HCT116 (cell line): ENCODE data around the gene NCAPG. TPM values are rescaled to one million over a fixed set of nuclear protein-coding genes. Genes with fewer than 3 reads are reported as not detected.

Experiments used
- ATAC-seq: fragments of 200-7000 bp; cut with Tn5 transposase; 2 replicates; pipeline ENCODE4 v1.9.1; 2020; ENCODE audit warnings: mild to moderate bottlenecking, moderate library complexity
- BruUV-seq: library from RNA; stranded (reverse); fragments of 400-500 nt; replicated peaks from 2 replicates; lab custom pipeline; 2021; lab: Mats Ljungman, UMichigan
- CTCF ChIA-PET: fragments of 300-600 bp; sonication (Branson Sonifier 250); formaldehyde crosslinking; loops from one replicate; lab custom pipeline; 2021; ENCODE audit warnings: antibody characterized with exemption; lab: Charles Lee
- POLR2A ChIA-PET: fragments of 300-600, 350-600 bp; sonication (Branson Sonifier 250); formaldehyde crosslinking; loops from one replicate; lab custom pipeline; 2021; ENCODE audit warnings: antibody characterized with exemption; lab: Charles Lee
- RAD21 ChIA-PET, 2 experiments: fragments of 300-600 bp; sonication (Branson Sonifier 250); formaldehyde crosslinking; loops; one replicate each; lab custom pipeline; 2023; ENCODE audit warnings: low total read pairs in 2 of 2; ENCODE audit not compliant: uncharacterized antibody in 2 of 2, unreplicated experiment in 2 of 2, low non-redundant PET in 1 of 2; lab: Charles Lee
- DNase-seq: peaks from one replicate; pipeline ENCODE4 v3.0.0-alpha.2; 2010; ENCODE audit warnings: low read depth, low spot score
- H2AFZ ChIP-seq: fragments of 200-600 bp; shearing (Covaris generic), sonication (generic); 2 replicates; pipeline ENCODE4 v1.6.1; 2017; ENCODE audit warnings: low read depth, mixed run types, mixed read lengths, antibody characterized with exemption, low read length; ENCODE audit not compliant: poor library complexity, severe bottlenecking
- H3K27ac ChIP-seq: 2 replicates; pipeline ENCODE4 v1.5.1; 2012; ENCODE audit warnings: low read depth, low read length
- H3K27me3 ChIP-seq: fragments of 200-600 bp; sonication (generic); 2 replicates; pipeline ENCODE4 v1.6.1; 2016; ENCODE audit warnings: mixed run types, low read length, mixed read lengths; ENCODE audit not compliant: insufficient read depth
- H3K36me3 ChIP-seq, 2 experiments: fragments of 200-500 bp in 1 of 2; fragments of 200-600 bp in 1 of 2; sonication (Bioruptor generic) in 1 of 2; sonication (generic) in 1 of 2; 2 replicates each; pipeline versions ENCODE4 v1.5.1 to v1.6.1; 2014 to 2016; ENCODE audit warnings: low read length in 2 of 2, inconsistent platforms in 1 of 2, mixed read lengths in 1 of 2, mixed run types in 1 of 2; ENCODE audit not compliant: insufficient read depth in 2 of 2, control insufficient read depth in 1 of 2
- H3K4me1 ChIP-seq, 2 experiments: fragments of 200-600 bp in 1 of 2; sonication (generic) in 1 of 2; 2 replicates each; pipeline versions ENCODE4 v1.5.1 to v1.6.1; 2012 to 2017; ENCODE audit warnings: low read length in 2 of 2, inconsistent platforms in 1 of 2, mild to moderate bottlenecking in 1 of 2, mixed read lengths in 1 of 2, mixed run types in 1 of 2, moderate library complexity in 1 of 2; ENCODE audit not compliant: insufficient read depth in 2 of 2, control insufficient read depth in 1 of 2
- H3K4me2 ChIP-seq: fragments of 200-600 bp; sonication (generic); 2 replicates; pipeline ENCODE4 v1.6.1; 2017; ENCODE audit warnings: mixed run types, low read length, mixed read lengths
- H3K4me3 ChIP-seq, 2 experiments: fragments of 200-600 bp in 1 of 2; sonication (generic) in 1 of 2; replicated peaks in 1 of 2; 2 replicates each; pipeline ENCODE4 v1.5.1; 2011 to 2016; ENCODE audit warnings: low read length in 2 of 2, control low read depth in 1 of 2, low read depth in 1 of 2, mild to moderate bottlenecking in 1 of 2, mixed read lengths in 1 of 2, mixed run types in 1 of 2
- H3K79me2 ChIP-seq: fragments of 200-600 bp; sonication (generic); 2 replicates; pipeline ENCODE4 v1.6.1; 2017; ENCODE audit warnings: mild to moderate bottlenecking, mixed run types, low read length, moderate library complexity, mixed read lengths; ENCODE audit not compliant: insufficient read depth
- H3K9ac ChIP-seq: fragments of 200-600 bp; sonication (generic); 2 replicates; pipeline ENCODE4 v1.6.1; 2016; ENCODE audit warnings: low read length, mixed read lengths
- H3K9me2 ChIP-seq: fragments of 200-600 bp; sonication (generic), shearing (Covaris generic); 2 replicates; pipeline ENCODE4 v1.6.1; 2017; ENCODE audit warnings: mixed run types, mild to moderate bottlenecking, moderate library complexity; ENCODE audit not compliant: insufficient read depth
- H3K9me3 ChIP-seq, 2 experiments: fragments of 200-500 bp in 1 of 2; fragments of 200-600 bp in 1 of 2; sonication (Bioruptor generic) in 1 of 2; sonication (generic) in 1 of 2; 2 replicates each; pipeline ENCODE4 v1.6.1; 2014 to 2017; ENCODE audit warnings: low read length in 2 of 2, mixed read lengths in 2 of 2, inconsistent platforms in 1 of 2, low read depth in 1 of 2, mild to moderate bottlenecking in 1 of 2, mixed run types in 1 of 2, moderate library complexity in 1 of 2; ENCODE audit not compliant: control insufficient read depth in 1 of 2, insufficient read depth in 1 of 2
- H4K20me1 ChIP-seq: fragments of 200-600 bp; sonication (generic), shearing (Covaris generic); 2 replicates; pipeline ENCODE4 v1.6.1; 2017; ENCODE audit warnings: mixed run types, mild to moderate bottlenecking, moderate library complexity; ENCODE audit not compliant: insufficient read depth
- CEBPB ChIP-seq: IDR thresholded peaks from 2 replicates; pipeline ENCODE4 v1.6.1; 2012; ENCODE audit warnings: low read depth
- EGR1 ChIP-seq: IDR thresholded peaks from 2 replicates; pipeline ENCODE4 v1.6.1; 2012; ENCODE audit warnings: low read depth
- ELF1 ChIP-seq: IDR thresholded peaks from 2 replicates; pipeline ENCODE4 v1.6.1; 2012; ENCODE audit warnings: low read depth, borderline replicate concordance
- EZH2 ChIP-seq: fragments of 200-600 bp; sonication (generic); IDR thresholded peaks from 2 replicates; pipeline ENCODE4 v1.6.1; 2017; ENCODE audit warnings: antibody characterized with exemption, mixed run types
- EZH2phosphoT487 ChIP-seq: fragments of 200-600 bp; IDR thresholded peaks from 2 replicates; pipeline ENCODE4 v1.6.1; 2018; ENCODE audit warnings: antibody characterized with exemption, borderline replicate concordance
- JUND ChIP-seq: IDR thresholded peaks from 2 replicates; pipeline ENCODE4 v1.6.1; 2012
- POLR2A ChIP-seq: IDR thresholded peaks from 2 replicates; pipeline ENCODE4 v1.7.0; 2011; ENCODE audit warnings: borderline replicate concordance; ENCODE audit not compliant: insufficient read depth, insufficient read length; ENCODE audit errors: extremely low read depth
- RAD21 ChIP-seq: IDR thresholded peaks from 2 replicates; pipeline ENCODE4 v1.6.1; 2012; ENCODE audit warnings: low read depth, mild to moderate bottlenecking
- SP1 ChIP-seq: IDR thresholded peaks from 2 replicates; pipeline ENCODE4 v1.6.1; 2012; ENCODE audit warnings: low read depth
- TCF7L2 ChIP-seq: IDR thresholded peaks from 2 replicates; pipeline ENCODE4 v1.7.0; 2011; ENCODE audit warnings: borderline replicate concordance, inconsistent platforms; ENCODE audit not compliant: insufficient read depth, insufficient read length; ENCODE audit errors: extremely low read depth
- ZFX ChIP-seq: fragments of 450-650 bp; IDR thresholded peaks from 2 replicates; pipeline ENCODE4 v1.6.1; 2017
- intact Hi-C: fragments of 100-400 bp; cut with micrococcal nuclease; formaldehyde crosslinking; loops from 2 replicates; pipeline ENCODE4 v1.10.0; 2022
- total RNA-seq: library from RNA; stranded (reverse); gene quantifications from one replicate; pipeline ENCODE4 v1.2.1, GENCODE V29; 2021; ENCODE audit not compliant: unreplicated experiment
- TF ChIP-seq, protein P1 (sequence below): IDR thresholded peaks from 2 replicates; pipeline ENCODE4 v1.6.1; 2012
- TF ChIP-seq, protein P2 (sequence below): IDR thresholded peaks from 2 replicates; pipeline ENCODE4 v1.6.1; 2011; ENCODE audit warnings: mild to moderate bottlenecking, low read length, moderate library complexity; ENCODE audit not compliant: insufficient replicate concordance; ENCODE audit errors: extremely low read depth
- TF ChIP-seq, protein P3 (sequence below): IDR thresholded peaks from 2 replicates; pipeline ENCODE4 v1.6.1; 2012
- TF ChIP-seq, protein P4 (sequence below), 3 experiments: fragments of 200-600 bp in 1 of 3; sonication (generic) in 1 of 3; IDR thresholded peaks in 2 of 3; conservative IDR thresholded peaks in 1 of 3; 2 replicates each; pipeline ENCODE4 v1.5.1; 2012 to 2017; ENCODE audit warnings: low read depth in 2 of 3, low read length in 2 of 3, antibody characterized with exemption in 1 of 3, borderline replicate concordance in 1 of 3, control low read depth in 1 of 3, mild to moderate bottlenecking in 1 of 3, mixed read lengths in 1 of 3, mixed run types in 1 of 3, moderate library complexity in 1 of 3; ENCODE audit not compliant: insufficient read depth in 1 of 3

Gene NCAPG
- total RNA-seq, 1 experiment from 2014 or later, result 79.4 TPM

DNA sequence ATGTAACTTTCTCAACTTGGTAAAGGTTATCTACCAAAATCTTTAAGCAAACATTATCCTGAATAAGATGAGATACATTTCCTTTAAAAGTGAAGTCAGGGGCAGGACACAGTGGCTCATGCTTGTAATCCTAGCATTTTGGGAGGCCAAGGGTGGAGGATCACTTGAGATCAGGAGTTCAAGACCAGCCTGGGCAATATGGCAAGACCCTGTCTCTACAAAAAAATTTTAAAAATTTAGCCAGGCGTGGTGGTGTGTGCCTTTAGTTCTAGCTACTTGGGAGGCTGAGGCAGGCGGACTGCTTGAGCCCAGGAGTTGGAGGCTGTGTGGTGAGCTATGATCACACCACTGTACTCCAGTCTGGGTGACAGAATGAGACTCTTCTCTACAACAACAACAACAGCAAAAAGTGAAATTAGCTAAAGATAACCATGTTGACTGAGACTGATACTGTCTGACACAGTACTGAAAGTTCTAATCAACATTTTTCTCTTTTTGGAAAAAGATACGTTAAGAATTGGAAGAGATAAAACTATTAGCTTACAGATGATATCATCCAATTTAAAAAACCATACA, 5.1 kb upstream of the NCAPG start:
- Histone ChIP-seq H3K9me2 (no peaks in the 10 kb centered on the region), H3K4me1 (peaks cover 0 to 11% of the 10 kb centered on the region in 2 experiments; a peak in 2 of 4 replicates), H3K27me3 (no peaks in the 10 kb centered on the region), H2AFZ (no peak overlapping the region), H3K4me3 (no peak overlapping the region), H3K9ac (no peak overlapping the region), H4K20me1 (peaks cover 31% of the 10 kb centered on the region; the same call in 1 of the 2 replicates), H3K27ac (no peak overlapping the region), H3K9me3 (no peaks in the 10 kb centered on the region), H3K4me2 (no peak overlapping the region), H3K36me3 (peaks cover 42% of the 10 kb centered on the region in 2 experiments), H3K79me2 (peaks cover 93% of the 10 kb centered on the region)
- no peak for ATAC-seq
- ChIA-PET POLR2A (interaction anchor here (1.2 kb wide), 1 partner anchor 9 kb away, joined by 3 read pairs; no protein-coding TSS in a partner anchor), RAD21 (no interaction called here), CTCF (interaction anchor here (1.3 kb wide), 1 partner anchor 257 kb away, joined by 7 read pairs; no protein-coding TSS in a partner anchor)
- TF ChIP-seq ZFX, result no peak
- TF ChIP-seq, protein P1, sequence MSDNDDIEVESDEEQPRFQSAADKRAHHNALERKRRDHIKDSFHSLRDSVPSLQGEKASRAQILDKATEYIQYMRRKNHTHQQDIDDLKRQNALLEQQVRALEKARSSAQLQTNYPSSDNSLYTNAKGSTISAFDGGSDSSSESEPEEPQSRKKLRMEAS, result no peak
- TF ChIP-seq EZH2phosphoT487, result no peak
- TF ChIP-seq ELF1, result no peak
- no peak for TF ChIP-seq JUND
- TF ChIP-seq, protein P2, sequence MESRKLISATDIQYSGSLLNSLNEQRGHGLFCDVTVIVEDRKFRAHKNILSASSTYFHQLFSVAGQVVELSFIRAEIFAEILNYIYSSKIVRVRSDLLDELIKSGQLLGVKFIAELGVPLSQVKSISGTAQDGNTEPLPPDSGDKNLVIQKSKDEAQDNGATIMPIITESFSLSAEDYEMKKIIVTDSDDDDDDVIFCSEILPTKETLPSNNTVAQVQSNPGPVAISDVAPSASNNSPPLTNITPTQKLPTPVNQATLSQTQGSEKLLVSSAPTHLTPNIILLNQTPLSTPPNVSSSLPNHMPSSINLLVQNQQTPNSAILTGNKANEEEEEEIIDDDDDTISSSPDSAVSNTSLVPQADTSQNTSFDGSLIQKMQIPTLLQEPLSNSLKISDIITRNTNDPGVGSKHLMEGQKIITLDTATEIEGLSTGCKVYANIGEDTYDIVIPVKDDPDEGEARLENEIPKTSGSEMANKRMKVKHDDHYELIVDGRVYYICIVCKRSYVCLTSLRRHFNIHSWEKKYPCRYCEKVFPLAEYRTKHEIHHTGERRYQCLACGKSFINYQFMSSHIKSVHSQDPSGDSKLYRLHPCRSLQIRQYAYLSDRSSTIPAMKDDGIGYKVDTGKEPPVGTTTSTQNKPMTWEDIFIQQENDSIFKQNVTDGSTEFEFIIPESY, result no peak
- no peak for DNase-seq
- intact Hi-C loops, result no loop called here
- BruUV-seq, result no TSS peak

DNA sequence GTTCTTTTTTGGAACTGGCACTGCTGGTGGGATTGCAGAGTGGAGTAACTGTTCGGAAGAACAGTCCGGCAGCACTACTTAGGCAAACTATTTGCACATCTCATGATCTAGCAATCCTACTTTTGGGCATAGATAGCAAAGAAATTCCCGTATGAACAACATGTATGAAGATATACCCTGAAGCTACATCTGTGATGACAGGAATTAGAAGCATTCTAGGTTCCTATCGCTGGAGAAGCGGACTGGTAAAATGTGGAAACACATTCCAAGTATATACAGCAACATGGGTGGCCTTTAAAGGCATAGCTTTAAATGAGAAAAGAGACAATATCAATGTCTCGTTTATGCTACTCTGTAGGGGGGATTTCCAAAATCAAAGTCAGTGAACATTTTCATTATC, 3.3 kb upstream of the NCAPG start:
- DNase-seq (no peak), ATAC-seq (no peak)
- Histone ChIP-seq H2AFZ (no peak overlapping the region), H3K27me3 (no peaks in the 10 kb centered on the region), H4K20me1 (peaks cover 27% of the 10 kb centered on the region; the same call in 1 of the 2 replicates), H3K4me1 (peaks cover 4 to 15% of the 10 kb centered on the region in 2 experiments; a peak in 2 of 4 replicates), H3K4me3 (no peak overlapping the region), H3K9ac (no peak overlapping the region), H3K4me2 (no peak overlapping the region), H3K79me2 (peaks cover 97% of the 10 kb centered on the region), H3K9me2 (no peaks in the 10 kb centered on the region), H3K36me3 (peaks cover 35% of the 10 kb centered on the region in 2 experiments), H3K27ac (no peak overlapping the region), H3K9me3 (no peaks in the 10 kb centered on the region)
- intact Hi-C loops, result no loop called here
- RAD21 ChIA-PET, result no interaction called here
- CTCF ChIA-PET, result interaction anchor here (2.4 kb wide), 1 partner anchor 258 kb away, joined by 9 read pairs; no protein-coding TSS in a partner anchor
- TF ChIP-seq CEBPB (no peak), EZH2 (no peak), RAD21 (no peak), ELF1 (no peak), EGR1 (no peak), EZH2phosphoT487 (no peak), SP1 (no peak), POLR2A (no peak), TCF7L2 (no peak), JUND (no peak)
- TF ChIP-seq, protein P3, sequence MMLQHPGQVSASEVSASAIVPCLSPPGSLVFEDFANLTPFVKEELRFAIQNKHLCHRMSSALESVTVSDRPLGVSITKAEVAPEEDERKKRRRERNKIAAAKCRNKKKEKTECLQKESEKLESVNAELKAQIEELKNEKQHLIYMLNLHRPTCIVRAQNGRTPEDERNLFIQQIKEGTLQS, result no peak
- TF ChIP-seq, protein P4, sequence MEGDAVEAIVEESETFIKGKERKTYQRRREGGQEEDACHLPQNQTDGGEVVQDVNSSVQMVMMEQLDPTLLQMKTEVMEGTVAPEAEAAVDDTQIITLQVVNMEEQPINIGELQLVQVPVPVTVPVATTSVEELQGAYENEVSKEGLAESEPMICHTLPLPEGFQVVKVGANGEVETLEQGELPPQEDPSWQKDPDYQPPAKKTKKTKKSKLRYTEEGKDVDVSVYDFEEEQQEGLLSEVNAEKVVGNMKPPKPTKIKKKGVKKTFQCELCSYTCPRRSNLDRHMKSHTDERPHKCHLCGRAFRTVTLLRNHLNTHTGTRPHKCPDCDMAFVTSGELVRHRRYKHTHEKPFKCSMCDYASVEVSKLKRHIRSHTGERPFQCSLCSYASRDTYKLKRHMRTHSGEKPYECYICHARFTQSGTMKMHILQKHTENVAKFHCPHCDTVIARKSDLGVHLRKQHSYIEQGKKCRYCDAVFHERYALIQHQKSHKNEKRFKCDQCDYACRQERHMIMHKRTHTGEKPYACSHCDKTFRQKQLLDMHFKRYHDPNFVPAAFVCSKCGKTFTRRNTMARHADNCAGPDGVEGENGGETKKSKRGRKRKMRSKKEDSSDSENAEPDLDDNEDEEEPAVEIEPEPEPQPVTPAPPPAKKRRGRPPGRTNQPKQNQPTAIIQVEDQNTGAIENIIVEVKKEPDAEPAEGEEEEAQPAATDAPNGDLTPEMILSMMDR (IDR thresholded peaks at IDR 0.05 in 2 of 3, conservative IDR thresholded peaks at IDR 0.05 in 1 of 3; ENCODE audit: borderline replicate concordance in 1 of 3, insufficient read depth in 1 of 3, low read depth in 2 of 3, low read length in 2 of 3), result no peak
- TF ChIP-seq, protein P1, result no peak
- POLR2A ChIA-PET, result no interaction called here
- BruUV-seq, result no TSS peak
